SH-SY5Y (cell line): ENCODE measurements around the gene AADACL4.

Source experiments
- GATA2 ChIP-seq: IDR thresholded peaks from 2 replicates; pipeline ENCODE4 v1.6.1; 2011; ENCODE audit warnings: mild to moderate bottlenecking, low read depth, low read length
- GATA3 ChIP-seq: IDR thresholded peaks from 2 replicates; pipeline ENCODE4 v1.6.1; 2011; ENCODE audit warnings: low read depth, mild to moderate bottlenecking, low read length, moderate library complexity

DNA sequence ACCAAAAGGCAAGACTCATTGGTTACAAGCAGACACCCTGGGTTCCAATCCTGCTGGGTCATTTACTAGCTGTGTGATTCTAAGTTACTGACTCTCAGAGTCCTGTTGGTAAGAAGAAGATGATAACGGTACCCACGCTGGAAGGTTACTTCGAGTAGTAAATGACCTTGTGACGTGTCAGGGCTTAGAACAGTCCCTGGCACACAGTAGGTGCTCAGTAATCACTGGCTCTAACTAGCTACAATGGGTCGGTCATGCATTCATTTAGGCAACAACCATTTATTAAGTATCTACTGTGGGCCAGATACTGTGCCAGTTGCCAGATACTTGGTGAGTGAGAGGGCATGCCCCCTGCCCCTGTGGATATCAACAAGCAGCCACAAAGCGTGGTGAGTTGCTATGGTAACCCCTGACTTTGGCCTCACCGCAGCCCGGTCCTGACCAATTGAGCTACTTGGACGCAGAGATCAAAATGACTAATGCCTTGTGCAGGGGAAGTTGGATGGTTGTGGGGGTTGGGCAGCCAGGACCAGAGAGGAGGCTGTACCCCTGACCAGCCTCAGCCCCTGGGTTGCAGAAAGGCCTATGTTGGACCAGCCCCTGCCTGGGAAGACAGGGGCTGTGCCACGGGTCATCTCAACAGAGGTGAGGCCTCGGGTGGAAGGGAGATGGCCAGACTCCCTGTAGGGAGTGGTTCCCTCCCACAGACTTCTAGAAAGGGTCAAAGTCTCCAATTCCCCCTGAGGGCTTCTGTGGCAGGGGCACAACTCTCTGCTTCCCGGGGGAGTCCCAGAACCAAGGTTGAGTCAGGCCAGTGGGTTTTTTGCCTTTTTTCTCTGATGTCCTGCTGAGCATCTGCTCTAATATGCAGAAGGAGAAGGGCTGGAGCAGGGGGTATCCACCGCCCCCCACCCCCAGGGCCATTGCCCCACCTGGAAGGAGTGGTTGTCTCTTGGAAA is 41.9 kb upstream of the AADACL4 start:
- TF ChIP-seq GATA3 (no peak), GATA2 (no peak)
